Right lobe of liver (tissue), 4 donors: ENCODE results near the gene GFRA1.

ENCODE experiments used
- CTCF ChIP-seq, 4 donors: fragments of 200-600 bp in 3 of 4; fragments of 450-650 bp in 1 of 4; IDR thresholded peaks; one replicate each; pipeline versions ENCODE4 v1.5.1 to v1.8.0; 2016 to 2022; ENCODE audit warnings: antibody characterized with exemption in 4 of 4, mild to moderate bottlenecking in 2 of 4
- POLR2A ChIP-seq: fragments of 450-650 bp; IDR thresholded peaks from one replicate; pipeline ENCODE4 v1.6.1; 2017; ENCODE audit warnings: antibody characterized with exemption, mild to moderate bottlenecking
- donor health status: DM: no; HTN: no; CAD: no.
- donor health status: DM: no; HTN: no; CAD: no.
- donor health status: DM: no; HTN: yes; CAD: no.

- TF ChIP-seq CTCF (IDR thresholded peaks at IDR 0.05) = no peak
- TF ChIP-seq POLR2A = no peak
Observed at GRCh38 chr10:116134322-116134721, 138.7 kb downstream of the GFRA1 start.
